NCI-H748 treated with DMSO at 0.1 percent for 48 hours (cell line): ENCODE data around the gene EVX1.

Experiments used
- DNase-seq: peaks from one replicate; lab custom pipeline; 2025; lab: John Stamatoyannopoulos, UW

EVX1 gene

GRCh38 chr7:27249724-27250556 lies 7.3 kb downstream of the EVX1 start:
- DNase-seq: no peak

- DNase-seq: no peak
Measured at GRCh38 chr7:27250557-27251070, 8.0 kb downstream of the EVX1 start.

GRCh38 chr7:27251136-27251651 lies 8.6 kb downstream of the EVX1 start:
- no peak for DNase-seq

GRCh38 chr7:27251652-27252590 lies 9.3 kb downstream of the EVX1 start:
- no peak for DNase-seq

GRCh38 chr7:27254625-27255024 lies 12.0 kb downstream of the EVX1 start:
- DNase-seq: no peak

GRCh38 chr7:27260211-27260610 lies 17.6 kb downstream of the EVX1 start:
- no peak for DNase-seq

GRCh38 chr7:27262121-27262520 lies 19.5 kb downstream of the EVX1 start:
- no peak for DNase-seq

GRCh38 chr7:27263781-27264180 lies 21.2 kb downstream of the EVX1 start:
- DNase-seq: no peak

- DNase-seq: no peak
Measured at GRCh38 chr7:27269455-27269854, 26.9 kb downstream of the EVX1 start.

GRCh38 chr7:27271384-27271783 lies 28.8 kb downstream of the EVX1 start:
- DNase-seq: no peak

- DNase-seq: no peak
Measured at GRCh38 chr7:27277628-27278027, 35.0 kb downstream of the EVX1 start.

GRCh38 chr7:27283558-27283957 lies 41.0 kb downstream of the EVX1 start:
- no peak for DNase-seq

- peak; percentile 10 for DNase-seq
Measured at GRCh38 chr7:27295236-27295635, 52.6 kb downstream of the EVX1 start.

GRCh38 chr7:27297356-27297755 lies 54.8 kb downstream of the EVX1 start:
- DNase-seq: no peak
